Left ventricle myocardium inferior (tissue), 1 donor: Measurements from ENCODE around the gene ABHD8. TPM values are rescaled to one million over a fixed set of nuclear protein-coding genes. Genes with fewer than 3 reads are reported as not detected.
A peak's percentile ranks its signal among the peaks of the same experiment; 100 is the strongest.

ENCODE experiments used
- DNase-seq: peaks from one replicate; pipeline ENCODE4 v3.0.0-alpha.2; 2020
- H3K27ac ChIP-seq: fragments of 200-600 bp; replicated peaks from 2 replicates; pipeline ENCODE4 v1.8.0; 2021
- H3K27me3 ChIP-seq: fragments of 200-600 bp; 2 replicates; pipeline ENCODE4 v1.8.0; 2021; ENCODE audit warnings: low read depth
- H3K36me3 ChIP-seq: fragments of 200-600 bp; 2 replicates; pipeline ENCODE4 v1.8.0; 2021
- H3K4me1 ChIP-seq: fragments of 200-600 bp; 2 replicates; pipeline ENCODE4 v1.8.0; 2021
- H3K4me3 ChIP-seq: fragments of 200-600 bp; 2 replicates; pipeline ENCODE4 v1.8.0; 2021; ENCODE audit warnings: mild to moderate bottlenecking, moderate library complexity
- H3K9me3 ChIP-seq: fragments of 200-600 bp; replicated peaks from 2 replicates; pipeline ENCODE4 v1.8.0; 2021
- intact Hi-C: fragments of 100-400 bp; cut with micrococcal nuclease; formaldehyde crosslinking; loops from one replicate; pipeline ENCODE4 v1.11.0; 2022
- total RNA-seq: library from RNA; stranded (reverse); fragmentation: NEBNext Ultra II Directional; extraction: Animal tissue kit (Norgen Biotek cat#: 25700); gene quantifications from one replicate; pipeline ENCODE4 v1.2.1, GENCODE V29; 2021
- TF ChIP-seq, protein P1 (sequence below): fragments of 200-600 bp; IDR thresholded peaks from 2 replicates; pipeline ENCODE4 v1.8.0; 2021; ENCODE audit warnings: antibody characterized with exemption, mild to moderate bottlenecking, borderline replicate concordance
- donor health status: DM: no; HTN: yes; CAD: no; lungs with severe emphysema.

The ABHD8 gene
- total RNA-seq, 1 donor from 2014 or later: 11.7 TPM

DNA sequence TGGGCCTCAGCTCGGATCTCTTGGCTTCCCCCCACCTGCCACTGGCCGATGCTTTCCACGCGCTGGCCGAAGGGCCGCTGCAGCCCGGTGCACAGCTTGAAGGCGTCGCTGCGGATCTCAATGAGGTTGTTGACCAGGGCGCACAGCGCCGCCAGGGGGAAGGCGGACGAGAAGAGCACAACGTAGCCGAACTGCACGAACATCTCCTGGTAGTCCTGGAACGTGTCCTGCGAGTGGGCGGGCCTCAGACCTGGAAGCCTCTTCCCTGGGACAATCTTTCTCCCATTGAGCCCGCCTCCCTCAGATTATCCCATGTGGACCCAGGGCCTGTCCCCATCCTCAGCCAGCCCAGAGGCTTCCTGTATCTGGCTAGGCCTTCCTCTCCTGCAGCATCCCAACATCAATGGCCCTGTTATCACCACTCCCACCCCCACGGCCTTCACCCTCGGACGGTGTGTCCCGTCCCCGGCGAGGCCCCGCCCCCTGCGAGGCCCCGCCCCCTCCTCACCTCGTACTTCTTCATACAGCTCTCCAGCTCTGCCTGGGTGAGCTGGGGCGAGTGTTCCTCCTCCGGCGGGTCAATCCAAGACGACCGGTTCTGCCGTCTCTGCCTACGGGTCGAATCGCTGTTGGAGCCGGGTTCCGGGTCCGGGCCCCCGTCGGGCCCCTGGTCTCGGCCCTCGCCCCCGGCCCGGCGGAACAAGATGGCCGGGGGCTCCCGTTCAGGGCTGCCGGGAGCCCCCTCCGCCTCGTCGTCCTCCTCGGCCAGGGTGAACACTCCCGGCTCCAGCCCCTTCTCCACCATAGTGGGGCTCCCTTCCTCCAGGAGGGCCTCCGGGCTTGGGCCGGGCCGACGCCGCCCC is 24.7 kb upstream of the ABHD8 start:
- TF ChIP-seq, protein P1, sequence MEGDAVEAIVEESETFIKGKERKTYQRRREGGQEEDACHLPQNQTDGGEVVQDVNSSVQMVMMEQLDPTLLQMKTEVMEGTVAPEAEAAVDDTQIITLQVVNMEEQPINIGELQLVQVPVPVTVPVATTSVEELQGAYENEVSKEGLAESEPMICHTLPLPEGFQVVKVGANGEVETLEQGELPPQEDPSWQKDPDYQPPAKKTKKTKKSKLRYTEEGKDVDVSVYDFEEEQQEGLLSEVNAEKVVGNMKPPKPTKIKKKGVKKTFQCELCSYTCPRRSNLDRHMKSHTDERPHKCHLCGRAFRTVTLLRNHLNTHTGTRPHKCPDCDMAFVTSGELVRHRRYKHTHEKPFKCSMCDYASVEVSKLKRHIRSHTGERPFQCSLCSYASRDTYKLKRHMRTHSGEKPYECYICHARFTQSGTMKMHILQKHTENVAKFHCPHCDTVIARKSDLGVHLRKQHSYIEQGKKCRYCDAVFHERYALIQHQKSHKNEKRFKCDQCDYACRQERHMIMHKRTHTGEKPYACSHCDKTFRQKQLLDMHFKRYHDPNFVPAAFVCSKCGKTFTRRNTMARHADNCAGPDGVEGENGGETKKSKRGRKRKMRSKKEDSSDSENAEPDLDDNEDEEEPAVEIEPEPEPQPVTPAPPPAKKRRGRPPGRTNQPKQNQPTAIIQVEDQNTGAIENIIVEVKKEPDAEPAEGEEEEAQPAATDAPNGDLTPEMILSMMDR: no peak
- no peak for DNase-seq
- Histone ChIP-seq H3K9me3 (no peaks in the 10 kb centered on the region), H3K36me3 (peaks cover 14% of the 10 kb centered on the region), H3K27ac (no peak overlapping the region), H3K4me1 (peaks cover 12% of the 10 kb centered on the region), H3K27me3 (no peaks in the 10 kb centered on the region), H3K4me3 (peak overlapping the region; percentile 27)
- intact Hi-C loops: no loop called here

DNA sequence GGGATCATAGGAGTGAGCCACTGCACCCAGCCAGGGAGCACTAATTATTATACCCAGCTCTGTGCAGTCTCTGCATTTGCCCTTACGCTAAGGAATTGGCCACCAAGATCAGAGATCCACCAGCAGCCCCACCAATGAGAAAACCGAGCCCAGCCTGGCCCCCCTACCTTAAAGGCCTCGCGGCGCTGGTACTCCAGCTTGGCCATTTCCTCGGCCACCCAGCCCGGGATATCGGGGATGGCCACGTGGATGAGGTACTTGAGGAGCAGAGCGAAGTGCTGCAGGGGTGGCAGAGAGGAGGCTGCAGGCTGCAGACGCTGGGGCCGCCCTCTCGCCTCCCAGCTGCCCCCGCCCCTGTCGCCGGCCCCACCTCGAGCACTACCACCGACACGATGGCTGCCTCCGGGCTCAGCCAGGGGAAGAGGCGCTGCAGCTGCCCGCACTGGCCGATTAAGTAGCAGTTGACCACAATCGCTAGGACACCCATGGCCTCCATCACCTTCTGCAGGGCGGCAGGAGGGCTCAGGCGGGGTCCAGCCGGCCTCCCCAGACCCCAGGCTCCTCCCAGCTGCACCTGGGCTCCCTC is 23.9 kb upstream of the ABHD8 start:
- Histone ChIP-seq H3K27ac (no peak overlapping the region), H3K9me3 (no peaks in the 10 kb centered on the region), H3K4me3 (no peak overlapping the region), H3K4me1 (peaks cover 12% of the 10 kb centered on the region), H3K36me3 (peaks cover 15% of the 10 kb centered on the region), H3K27me3 (no peaks in the 10 kb centered on the region)
- no peak for DNase-seq
- TF ChIP-seq, protein P1: no peak
- intact Hi-C loops: no loop called here

DNA sequence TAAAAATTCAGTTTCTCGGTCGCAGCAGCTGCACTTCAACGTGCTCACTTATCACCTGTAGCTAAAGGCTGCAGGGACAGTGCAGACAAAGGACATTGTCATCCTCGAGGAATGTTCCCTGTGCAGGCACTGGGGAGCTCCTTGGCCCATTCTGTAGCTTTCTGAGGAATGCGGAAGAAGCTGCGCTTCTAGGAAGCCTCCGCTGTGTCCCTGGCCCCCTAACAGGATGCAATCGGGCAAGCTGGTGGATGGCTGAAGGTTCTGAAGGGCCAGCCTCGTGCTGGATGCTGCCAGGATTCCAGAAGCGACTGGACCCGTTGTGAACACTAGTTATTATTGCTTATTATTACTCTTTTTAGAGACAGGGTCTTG is 23.4 kb upstream of the ABHD8 start:
- no peaks in the 10 kb centered on the region for H3K27me3 ChIP-seq
- peaks cover 12% of the 10 kb centered on the region for H3K4me1 ChIP-seq
- DNase-seq: no peak
- TF ChIP-seq, protein P1: no peak
- H3K36me3 ChIP-seq: peaks cover 21% of the 10 kb centered on the region
- intact Hi-C loops: no loop called here
- H3K27ac ChIP-seq: no peak overlapping the region
- H3K4me3 ChIP-seq: no peak overlapping the region
- H3K9me3 ChIP-seq: no peaks in the 10 kb centered on the region

DNA sequence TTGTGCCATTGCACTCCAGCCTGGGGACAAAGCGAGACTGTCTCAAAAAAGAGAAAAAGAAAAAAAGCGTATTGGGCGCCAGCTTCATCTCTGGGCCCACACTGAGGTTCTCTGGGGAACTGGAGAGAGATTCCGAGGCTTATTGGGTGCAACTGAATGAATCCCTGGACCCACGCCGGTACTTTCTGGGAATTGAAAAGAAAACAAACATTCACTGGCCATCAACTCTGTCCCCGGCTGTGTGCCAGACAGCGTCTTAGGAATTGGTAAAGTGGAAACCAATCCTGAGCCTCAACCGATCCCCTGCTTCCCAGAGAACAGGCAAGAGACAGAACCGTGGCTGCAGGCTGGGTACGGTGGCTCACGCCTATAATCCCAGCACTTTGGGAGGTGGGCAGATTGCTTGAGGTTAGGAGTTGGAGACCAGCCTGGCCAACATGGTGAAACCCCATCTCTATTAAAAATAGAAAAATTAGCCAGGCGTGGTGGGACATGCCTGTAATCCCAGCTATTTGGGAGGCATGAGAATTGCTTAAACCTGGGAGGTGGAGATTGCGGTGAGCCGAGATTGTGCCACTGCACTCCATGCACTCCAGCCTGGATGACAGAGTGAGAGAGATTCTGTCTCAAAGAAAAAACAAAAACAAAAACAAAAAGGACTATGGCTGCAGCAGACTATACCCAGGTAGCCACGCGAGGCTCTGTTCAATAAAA is 22.8 kb upstream of the ABHD8 start:
- Histone ChIP-seq H3K4me1 (peaks cover 12% of the 10 kb centered on the region), H3K36me3 (peaks cover 26% of the 10 kb centered on the region), H3K9me3 (no peaks in the 10 kb centered on the region), H3K4me3 (no peak overlapping the region), H3K27ac (peak overlapping the region; percentile 23), H3K27me3 (no peaks in the 10 kb centered on the region)
- no peak for DNase-seq
- intact Hi-C loops: no loop called here
- TF ChIP-seq, protein P1: no peak

DNA sequence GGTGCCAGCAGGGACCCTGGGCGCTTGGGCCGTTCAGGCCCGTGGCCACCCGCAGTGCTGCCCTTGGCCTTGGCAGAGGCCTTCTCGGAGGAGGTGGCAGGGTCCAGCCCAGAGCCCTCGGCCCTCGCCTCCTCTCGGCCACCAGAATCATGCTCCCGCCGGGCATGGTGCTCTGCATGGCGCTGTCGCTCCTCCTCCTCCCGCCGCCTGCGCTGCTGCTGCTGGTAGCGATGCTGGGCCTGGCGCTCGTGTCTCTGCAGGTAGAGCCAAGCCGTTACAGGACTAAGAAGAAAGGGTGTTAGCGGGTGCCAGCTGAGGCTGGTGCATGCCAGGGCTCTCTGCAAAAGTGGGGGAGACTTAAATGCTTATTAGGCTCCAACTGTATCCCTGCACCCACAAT is 21.9 kb upstream of the ABHD8 start:
- no peak for DNase-seq
- peaks cover 34% of the 10 kb centered on the region for H3K36me3 ChIP-seq
- no peaks in the 10 kb centered on the region for H3K27me3 ChIP-seq
- H3K27ac ChIP-seq: no peak overlapping the region
- H3K4me1 ChIP-seq: peaks cover 12% of the 10 kb centered on the region
- TF ChIP-seq, protein P1: no peak
- intact Hi-C loops: no loop called here
- H3K9me3 ChIP-seq: no peaks in the 10 kb centered on the region
- no peak overlapping the region for H3K4me3 ChIP-seq
